ENCODE measurements around the gene MADD.

The MADD gene

DNA sequence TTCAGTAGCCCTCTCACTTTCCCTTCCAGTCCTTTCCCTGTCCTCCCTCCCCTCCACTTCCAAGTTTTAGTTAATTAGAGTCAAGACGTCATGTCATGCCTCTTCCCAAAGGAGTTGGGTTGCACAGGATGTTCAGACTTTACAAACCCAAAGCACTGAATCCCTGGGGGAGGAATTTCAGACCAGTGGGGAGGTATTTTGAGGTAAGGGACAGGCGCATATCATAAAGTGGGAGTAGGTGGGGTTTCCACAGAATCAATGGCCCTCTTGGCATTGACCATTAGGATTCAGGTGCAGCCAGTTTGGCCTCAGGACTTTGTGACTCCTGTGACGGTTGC lies 20.6 kb upstream of the MADD start:
- TF ChIP-seq, protein P1, sequence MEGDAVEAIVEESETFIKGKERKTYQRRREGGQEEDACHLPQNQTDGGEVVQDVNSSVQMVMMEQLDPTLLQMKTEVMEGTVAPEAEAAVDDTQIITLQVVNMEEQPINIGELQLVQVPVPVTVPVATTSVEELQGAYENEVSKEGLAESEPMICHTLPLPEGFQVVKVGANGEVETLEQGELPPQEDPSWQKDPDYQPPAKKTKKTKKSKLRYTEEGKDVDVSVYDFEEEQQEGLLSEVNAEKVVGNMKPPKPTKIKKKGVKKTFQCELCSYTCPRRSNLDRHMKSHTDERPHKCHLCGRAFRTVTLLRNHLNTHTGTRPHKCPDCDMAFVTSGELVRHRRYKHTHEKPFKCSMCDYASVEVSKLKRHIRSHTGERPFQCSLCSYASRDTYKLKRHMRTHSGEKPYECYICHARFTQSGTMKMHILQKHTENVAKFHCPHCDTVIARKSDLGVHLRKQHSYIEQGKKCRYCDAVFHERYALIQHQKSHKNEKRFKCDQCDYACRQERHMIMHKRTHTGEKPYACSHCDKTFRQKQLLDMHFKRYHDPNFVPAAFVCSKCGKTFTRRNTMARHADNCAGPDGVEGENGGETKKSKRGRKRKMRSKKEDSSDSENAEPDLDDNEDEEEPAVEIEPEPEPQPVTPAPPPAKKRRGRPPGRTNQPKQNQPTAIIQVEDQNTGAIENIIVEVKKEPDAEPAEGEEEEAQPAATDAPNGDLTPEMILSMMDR (IDR thresholded peaks at IDR 0.05; ENCODE audit: low read depth, low read length, missing control alignments) = no peak
- DNase-seq (ENCODE audit: low read depth) = no peak
- H3K4me3 ChIP-seq (ENCODE audit: low read depth, low read length) = peak overlapping the region; percentile 87

DNA sequence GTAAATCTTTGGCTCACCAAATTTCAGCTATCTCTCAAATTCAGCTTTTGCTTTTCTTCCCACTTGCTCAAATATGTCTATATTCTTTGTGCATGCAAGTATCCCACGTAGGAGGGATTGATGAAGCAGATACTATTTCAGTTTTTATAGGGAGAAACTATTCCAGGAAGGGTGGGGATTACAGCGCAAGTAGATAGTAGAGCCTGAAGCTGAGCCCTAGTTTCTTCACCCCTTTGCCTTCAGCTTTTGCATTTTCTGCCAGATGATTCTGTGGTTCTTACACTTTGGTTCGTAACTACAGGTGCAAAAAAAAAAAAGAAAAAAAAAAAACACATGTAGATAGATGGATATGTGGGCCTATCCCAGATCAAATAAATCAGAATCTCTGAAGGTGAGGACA lies 18.2 kb upstream of the MADD start:
- TF ChIP-seq, protein P1 (IDR thresholded peaks at IDR 0.05; ENCODE audit: low read depth, low read length, missing control alignments) = no peak

DNA sequence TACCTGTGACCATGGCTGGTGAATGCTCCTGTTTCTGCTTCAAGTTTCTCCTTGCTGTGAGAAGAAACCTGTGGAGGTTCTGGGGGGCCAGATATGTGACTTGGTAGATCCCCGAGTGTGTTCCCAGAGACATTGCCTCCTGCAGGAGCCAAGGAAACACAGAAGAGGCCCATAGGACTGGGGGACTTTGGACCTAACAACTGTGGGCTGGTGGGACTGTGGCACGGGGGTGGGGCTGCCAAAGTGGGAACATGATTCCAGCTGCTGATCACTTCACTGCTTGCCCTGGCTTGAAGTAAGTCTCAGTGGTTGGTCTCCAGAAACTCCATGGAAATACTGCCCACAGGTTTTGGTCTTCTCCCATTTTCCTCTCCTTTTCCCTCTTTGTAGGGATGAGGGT lies 16.3 kb upstream of the MADD start:
- no peak for DNase-seq (ENCODE audit: low read depth)
- TF ChIP-seq, protein P1 (IDR thresholded peaks at IDR 0.05; ENCODE audit: low read depth, low read length, missing control alignments) = no peak
- no peak overlapping the region for H3K4me3 ChIP-seq (ENCODE audit: low read depth, low read length)

More for the DNA sequence above, 18.2 kb upstream of the MADD start:
- H3K4me3 ChIP-seq (ENCODE audit: low read depth, low read length) = no peak overlapping the region
- no peak for DNase-seq (ENCODE audit: low read depth)

DNA sequence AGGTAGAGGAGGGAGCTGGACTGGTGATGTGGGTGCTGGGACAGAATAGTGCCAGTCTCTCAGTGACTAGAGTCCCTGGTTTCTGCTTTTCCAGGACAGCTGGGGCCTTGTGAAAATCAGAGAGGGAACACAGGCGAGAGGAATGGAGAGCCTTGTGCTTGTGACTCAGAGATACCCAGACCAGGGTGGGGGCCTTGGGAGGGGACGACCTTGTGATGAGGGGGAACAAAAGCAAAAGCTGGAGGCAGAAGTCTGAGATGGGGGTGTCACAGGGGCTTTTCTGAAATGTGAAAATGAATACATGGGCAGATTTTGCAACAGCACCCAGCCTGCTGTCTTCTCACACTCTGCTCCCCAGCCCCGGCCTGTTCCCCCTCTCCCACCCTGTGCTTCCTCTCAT lies 15.5 kb upstream of the MADD start:
- DNase-seq (ENCODE audit: low read depth) = no peak
- no peak overlapping the region for H3K4me3 ChIP-seq (ENCODE audit: low read depth, low read length)
- TF ChIP-seq, protein P1 (IDR thresholded peaks at IDR 0.05; ENCODE audit: low read depth, low read length, missing control alignments) = no peak

DNA sequence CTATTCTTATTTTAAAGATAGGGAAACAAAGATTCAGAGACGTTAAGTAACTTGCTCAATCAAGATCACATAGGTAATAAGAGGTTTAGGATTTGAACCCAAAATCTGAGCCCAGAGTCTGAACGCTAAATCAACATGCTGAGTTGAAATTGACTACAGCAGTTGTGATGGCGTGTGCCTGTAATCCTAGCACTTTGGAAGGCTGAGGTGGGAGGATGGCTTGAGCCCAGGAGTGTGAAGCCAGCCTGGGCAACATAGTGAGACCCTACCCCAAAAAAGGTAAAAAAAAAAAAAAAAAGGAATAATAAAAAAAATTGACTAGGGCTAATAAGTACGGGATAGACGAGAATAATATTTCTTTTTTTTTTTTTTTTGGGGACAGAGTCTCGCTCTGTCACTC lies 13.6 kb upstream of the MADD start:
- TF ChIP-seq, protein P1 (IDR thresholded peaks at IDR 0.05; ENCODE audit: low read depth, low read length, missing control alignments) = no peak

DNA sequence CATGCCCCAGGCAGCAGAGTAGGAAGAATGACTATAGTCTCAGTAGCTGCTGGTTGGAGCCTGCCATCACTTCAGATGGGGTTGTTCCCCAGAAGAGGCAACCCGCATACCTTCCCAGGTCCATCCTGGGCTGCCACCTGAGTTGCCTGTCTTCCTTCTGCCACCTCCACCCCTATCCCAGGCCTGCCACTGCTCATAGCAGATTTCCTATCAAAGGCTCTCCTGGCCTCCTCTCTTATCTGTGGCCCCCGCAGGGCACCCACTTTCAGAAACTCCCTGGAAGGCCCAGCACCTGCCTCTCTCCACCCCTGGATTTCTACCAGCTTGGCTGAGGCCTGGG lies 12.8 kb upstream of the MADD start:
- no peak for DNase-seq (ENCODE audit: low read depth)
- no peak overlapping the region for H3K4me3 ChIP-seq (ENCODE audit: low read depth, low read length)
- TF ChIP-seq, protein P1 (IDR thresholded peaks at IDR 0.05; ENCODE audit: low read depth, low read length, missing control alignments) = no peak

More for the DNA sequence above, 13.6 kb upstream of the MADD start:
- H3K4me3 ChIP-seq (ENCODE audit: low read depth, low read length) = no peak overlapping the region
- no peak for DNase-seq (ENCODE audit: low read depth)

DNA sequence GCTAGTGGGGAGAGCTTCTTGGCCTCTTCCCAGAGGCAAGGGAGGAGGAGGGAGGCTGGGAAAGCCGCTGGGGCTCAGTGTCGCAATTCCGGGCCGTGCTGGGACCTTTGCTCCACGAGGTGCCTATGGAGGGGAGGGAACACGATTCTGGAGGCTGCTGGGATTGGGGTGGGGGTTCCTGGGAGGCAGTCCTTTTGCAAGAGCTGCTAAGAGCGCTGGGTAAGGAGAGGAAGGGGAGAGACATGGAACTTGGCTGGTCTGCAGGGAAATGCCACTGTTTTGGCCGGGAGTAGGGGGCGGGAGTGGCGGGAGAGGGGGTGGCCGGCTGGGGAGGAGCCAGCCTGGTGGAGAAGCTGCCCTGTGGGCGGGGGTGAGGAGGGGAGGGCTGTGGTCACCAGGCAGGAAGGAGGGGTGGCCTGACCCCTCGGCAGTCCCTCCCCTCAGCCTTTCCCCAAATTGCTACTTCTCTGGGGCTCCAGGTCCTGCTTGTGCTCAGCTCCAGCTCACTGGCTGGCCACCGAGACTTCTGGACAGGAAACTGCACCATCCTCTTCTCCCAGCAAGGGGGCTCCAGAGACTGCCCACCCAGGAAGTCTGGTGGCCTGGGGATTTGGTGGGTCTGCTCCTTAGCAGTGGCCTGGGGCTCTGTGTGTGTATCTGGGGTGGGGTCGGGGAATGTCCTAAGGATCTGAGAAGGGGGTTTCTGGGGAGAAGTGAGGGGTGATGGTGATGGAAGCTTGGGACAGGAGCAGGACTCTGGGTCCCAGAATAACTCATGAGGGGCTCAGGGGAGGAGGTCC lies 12.2 kb upstream of the MADD start, which contains the start of gene NR1H3:
Gene NR1H3 (plus strand): TSS at position 480 of the 800 bp plus-strand sequence. CDS start 1,221 bp downstream, outside the sequence.
- H3K4me3 ChIP-seq (ENCODE audit: low read depth, low read length) = no peak within 1 kb of the TSS
- DNase-seq (ENCODE audit: low read depth) = no peak
- TF ChIP-seq, protein P1 (IDR thresholded peaks at IDR 0.05; ENCODE audit: low read depth, low read length, missing control alignments) = peak; percentile 22

Data from GM12864 (cell line).